ENCODE results near the gene ADGRA3. TPM values are rescaled to one million over a fixed set of nuclear protein-coding genes. Genes with fewer than 3 reads are reported as not detected.

ADGRA3 gene
- 10 to 100 TPM; 15.6 to 17.3 TPM for total RNA-seq

- H3K36me3 Mint-ChIP-seq = peaks cover 10 to 14% of the 10 kb centered on the region in 2 donors
- DNase-seq (ENCODE audit: low spot score in 2 of 2) (peak; percentile 44 to 56), ATAC-seq (peak; percentile 77 to 79)
- no peaks in the 10 kb centered on the region for H3K9me3 Mint-ChIP-seq
- peak within 1 kb of the TSS; percentile 86 to 97 for H3K27ac Mint-ChIP-seq
Measured at GRCh38 chr4:22515888-22516541, at the start of gene ADGRA3. Gene ADGRA3 (minus strand): TSS chr4:22516066. CDS start chr4:22515784, 282 bp downstream.

- no peak for DNase-seq (ENCODE audit: low spot score in 2 of 2)
- peaks cover 0 to 9% of the 10 kb centered on the region in 2 donors for H3K9me3 Mint-ChIP-seq
- no peak overlapping the region for H3K27ac Mint-ChIP-seq
- no peak for ATAC-seq
- H3K36me3 Mint-ChIP-seq = no peaks in the 10 kb centered on the region
Measured at GRCh38 chr4:22556495-22556894, 40.6 kb upstream of the ADGRA3 start.

DNA sequence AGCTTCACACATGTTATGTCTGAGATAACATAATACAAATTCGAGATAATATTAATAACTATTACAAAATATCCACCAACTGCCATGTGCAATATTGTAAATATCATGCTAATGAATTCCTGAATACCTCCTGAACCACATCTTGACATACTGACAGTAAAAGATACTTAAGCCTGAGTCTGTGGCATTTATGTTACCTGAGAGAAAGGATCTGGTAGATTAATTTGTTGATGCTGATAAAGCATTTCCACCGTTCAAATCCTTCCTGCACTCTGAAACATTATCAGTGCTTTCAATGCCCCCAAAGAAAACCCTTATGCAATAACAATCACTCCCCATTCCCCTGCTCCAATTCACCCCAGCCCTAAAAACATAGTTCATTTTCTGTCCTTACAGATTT, 38.8 kb upstream of the ADGRA3 start:
- H3K9me3 Mint-ChIP-seq = peaks cover 0 to 9% of the 10 kb centered on the region in 2 donors
- DNase-seq (ENCODE audit: low spot score in 2 of 2) (no peak), ATAC-seq (no peak)
- no peak overlapping the region for H3K27ac Mint-ChIP-seq
- no peaks in the 10 kb centered on the region for H3K36me3 Mint-ChIP-seq

DNA sequence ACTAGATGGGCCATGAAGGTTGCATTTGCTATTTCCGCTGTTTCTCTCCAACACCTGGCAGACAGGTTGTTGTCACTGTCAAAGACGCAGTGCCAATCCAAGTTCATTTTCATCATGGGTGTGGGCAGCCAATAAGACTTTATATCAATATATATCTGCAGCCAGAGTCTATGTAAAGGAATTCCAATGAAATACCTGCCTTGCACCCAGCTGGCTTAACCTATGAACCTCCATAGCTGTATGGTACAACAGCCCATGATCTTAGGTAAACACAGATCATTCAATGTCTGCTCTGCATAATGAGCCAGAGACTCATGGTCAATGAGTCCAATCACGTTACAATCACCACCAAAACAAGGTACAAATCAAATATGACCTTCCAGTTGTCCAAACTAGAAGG, 37.7 kb upstream of the ADGRA3 start:
- no peak overlapping the region for H3K27ac Mint-ChIP-seq
- no peaks in the 10 kb centered on the region for H3K36me3 Mint-ChIP-seq
- DNase-seq (ENCODE audit: low spot score in 2 of 2) (no peak), ATAC-seq (no peak)
- peaks cover 0 to 9% of the 10 kb centered on the region in 2 donors for H3K9me3 Mint-ChIP-seq

GRCh38 chr4:22552812-22553211, 36.9 kb upstream of the ADGRA3 start:
- Mint-ChIP-seq H3K9me3 (peaks cover 0 to 6% of the 10 kb centered on the region in 2 donors), H3K36me3 (no peaks in the 10 kb centered on the region), H3K27ac (no peak overlapping the region)
- ATAC-seq (no peak), DNase-seq (ENCODE audit: low spot score in 2 of 2) (no peak)

- DNase-seq (ENCODE audit: low spot score in 2 of 2) (no peak), ATAC-seq (peak in 1 of 2 donors; percentile 34)
- H3K27ac Mint-ChIP-seq = no peak overlapping the region
- H3K36me3 Mint-ChIP-seq = peaks cover 3 to 4% of the 10 kb centered on the region in 2 donors
- H3K9me3 Mint-ChIP-seq = peaks cover 5 to 7% of the 10 kb centered on the region in 2 donors
Measured at GRCh38 chr4:22551550-22551949, 35.7 kb upstream of the ADGRA3 start.

GRCh38 chr4:22546299-22546698, 30.4 kb upstream of the ADGRA3 start:
- ATAC-seq (no peak), DNase-seq (ENCODE audit: low spot score in 2 of 2) (no peak)
- peaks cover 13 to 18% of the 10 kb centered on the region in 2 donors for H3K36me3 Mint-ChIP-seq
- peaks cover 12 to 18% of the 10 kb centered on the region in 2 donors for H3K9me3 Mint-ChIP-seq
- H3K27ac Mint-ChIP-seq = no peak overlapping the region

- no peak for DNase-seq (ENCODE audit: low spot score in 2 of 2)
- Mint-ChIP-seq H3K27ac (no peak overlapping the region), H3K36me3 (peaks cover 7 to 8% of the 10 kb centered on the region in 2 donors), H3K9me3 (peaks cover 7 to 11% of the 10 kb centered on the region in 2 donors)
- no peak for ATAC-seq
Measured at GRCh38 chr4:22539251-22539650, 23.4 kb upstream of the ADGRA3 start.

- Mint-ChIP-seq H3K9me3 (peaks cover 8 to 18% of the 10 kb centered on the region in 2 donors), H3K36me3 (peaks cover 15 to 19% of the 10 kb centered on the region in 2 donors), H3K27ac (no peak overlapping the region)
- DNase-seq (ENCODE audit: low spot score in 2 of 2) (no peak), ATAC-seq (no peak)
Measured at GRCh38 chr4:22537864-22538263, 22.0 kb upstream of the ADGRA3 start.

DNA sequence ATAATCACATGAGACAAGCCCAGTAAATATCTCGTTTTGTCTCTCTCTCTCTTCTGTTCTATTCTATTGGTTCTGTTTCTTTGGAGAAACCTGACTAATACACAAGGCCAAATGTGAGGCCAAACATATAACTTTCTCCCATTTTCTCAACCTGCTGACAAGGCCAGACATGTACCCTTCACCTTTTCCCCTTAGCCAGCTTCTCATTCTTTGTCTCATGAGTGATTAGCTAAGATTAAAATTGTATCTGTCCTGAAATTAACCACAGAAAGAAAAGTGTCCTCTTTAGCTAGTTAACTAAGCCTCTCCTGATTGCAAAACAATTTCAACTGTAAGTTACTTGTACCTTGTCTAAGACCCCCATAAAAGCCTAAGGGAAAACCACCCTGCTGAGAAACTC, 18.5 kb upstream of the ADGRA3 start:
- Mint-ChIP-seq H3K36me3 (peaks cover 15 to 25% of the 10 kb centered on the region in 2 donors), H3K27ac (no peak overlapping the region), H3K9me3 (peaks cover 5 to 18% of the 10 kb centered on the region in 2 donors)
- ATAC-seq = no peak
- DNase-seq (ENCODE audit: low spot score in 2 of 2) = no peak

DNA sequence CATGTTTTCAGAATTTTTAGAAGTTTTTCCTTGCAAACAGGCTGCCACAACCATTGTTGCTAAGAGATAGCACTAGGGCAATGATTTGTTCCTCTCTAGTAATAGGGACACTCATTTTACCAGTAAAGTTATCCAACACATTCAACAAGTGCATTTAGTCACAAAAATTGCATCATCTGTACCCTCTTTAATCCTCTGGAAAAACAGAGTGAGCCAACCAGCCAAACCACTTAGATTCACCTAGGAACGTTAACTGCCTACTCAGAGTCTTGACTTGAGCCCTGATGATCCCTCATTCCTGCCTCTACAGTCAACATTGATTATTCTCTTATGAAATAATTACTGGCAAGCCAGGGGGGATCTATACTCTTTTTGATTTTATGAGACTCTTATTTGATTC, 17.0 kb upstream of the ADGRA3 start:
- DNase-seq (ENCODE audit: low spot score in 2 of 2) (no peak), ATAC-seq (no peak)
- Mint-ChIP-seq H3K36me3 (peaks cover 15 to 25% of the 10 kb centered on the region in 2 donors), H3K27ac (no peak overlapping the region), H3K9me3 (peaks cover 5 to 18% of the 10 kb centered on the region in 2 donors)

- Mint-ChIP-seq H3K9me3 (peaks cover 5 to 15% of the 10 kb centered on the region in 2 donors), H3K36me3 (peaks cover 15 to 25% of the 10 kb centered on the region in 2 donors), H3K27ac (no peak overlapping the region)
- ATAC-seq (no peak), DNase-seq (ENCODE audit: low spot score in 2 of 2) (no peak)
Measured at GRCh38 chr4:22532117-22532516, 16.3 kb upstream of the ADGRA3 start.

DNA sequence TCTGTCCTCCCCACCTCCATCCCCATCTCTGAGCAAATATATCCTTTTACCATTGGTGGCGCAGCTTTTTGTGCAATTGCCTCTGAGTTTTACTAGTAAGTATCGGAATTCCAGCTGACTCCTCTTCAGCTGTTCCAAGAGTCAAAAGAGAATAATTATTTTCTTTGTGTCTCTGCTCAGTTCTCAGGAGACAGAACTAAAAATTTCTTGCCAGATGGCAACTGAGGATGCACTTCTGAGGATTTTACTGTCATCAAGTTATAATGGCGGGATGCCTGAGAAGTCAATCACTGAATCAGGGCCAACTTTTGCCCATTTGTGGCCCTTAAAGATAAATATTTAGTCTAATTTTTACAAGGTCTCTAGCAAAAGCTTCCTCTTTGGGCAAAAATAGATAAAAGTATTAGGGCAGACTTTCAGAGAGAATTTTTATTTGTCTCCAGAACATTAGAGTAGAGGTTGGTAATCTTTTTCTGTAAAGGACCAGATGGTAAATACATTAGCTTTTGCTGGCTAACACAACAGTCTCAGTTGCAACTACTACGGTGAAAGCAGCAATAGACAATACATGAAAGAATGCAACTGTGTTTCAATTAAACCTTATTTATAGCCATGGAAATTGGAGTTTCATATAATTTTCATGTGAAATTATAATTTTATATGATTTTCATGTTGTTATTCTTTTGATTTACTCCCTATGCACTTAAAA, 15.6 kb upstream of the ADGRA3 start:
- no peak overlapping the region for H3K27ac Mint-ChIP-seq
- peaks cover 15 to 25% of the 10 kb centered on the region in 2 donors for H3K36me3 Mint-ChIP-seq
- peaks cover 5 to 13% of the 10 kb centered on the region in 2 donors for H3K9me3 Mint-ChIP-seq
- no peak for DNase-seq (ENCODE audit: low spot score in 2 of 2)
- no peak for ATAC-seq

DNA sequence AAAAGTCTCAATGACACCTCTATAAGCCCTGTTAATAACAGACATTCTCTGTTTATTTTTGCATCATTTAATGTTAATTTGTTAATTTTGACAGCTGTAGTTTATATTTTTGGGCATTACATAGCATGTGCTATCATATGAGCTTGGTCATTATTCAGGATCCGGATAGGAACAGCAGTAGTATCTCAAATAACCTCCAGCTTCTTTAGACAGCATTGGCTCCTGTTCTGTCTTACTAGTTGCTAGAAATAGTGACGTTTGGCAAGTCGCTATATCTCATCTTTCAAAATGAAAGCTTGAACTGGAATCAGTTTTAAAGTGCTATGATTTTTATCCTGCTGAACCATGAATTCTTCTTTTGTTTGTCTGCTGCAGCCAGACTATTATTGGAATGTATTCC, 9.0 kb upstream of the ADGRA3 start:
- Mint-ChIP-seq H3K36me3 (no peaks in the 10 kb centered on the region), H3K9me3 (no peaks in the 10 kb centered on the region), H3K27ac (no peak overlapping the region)
- ATAC-seq = no peak
- DNase-seq (ENCODE audit: low spot score in 2 of 2) = no peak

- no peak for ATAC-seq
- no peak overlapping the region for H3K27ac Mint-ChIP-seq
Measured at GRCh38 chr4:22522706-22523501, 7.0 kb upstream of the ADGRA3 start.

DNA sequence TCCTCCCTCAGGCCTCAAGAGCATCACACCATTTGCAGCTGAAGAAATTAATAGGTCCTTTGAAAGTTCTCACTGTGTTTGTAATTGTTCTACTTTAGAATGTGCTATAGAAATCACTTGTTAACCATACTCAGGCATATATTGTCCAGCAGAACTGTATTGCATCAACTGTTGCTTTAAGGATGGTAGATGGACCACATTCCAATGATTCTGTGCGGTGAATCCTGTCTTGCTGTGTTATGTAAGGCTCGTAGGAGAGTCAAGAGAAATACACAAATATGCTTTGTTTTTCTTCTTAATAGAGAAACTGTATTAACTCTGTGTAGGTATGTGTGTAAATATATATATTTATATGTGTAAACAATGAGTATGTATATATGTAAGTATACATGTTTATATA, 6.3 kb upstream of the ADGRA3 start:
- H3K9me3 Mint-ChIP-seq = no peaks in the 10 kb centered on the region
- no peak overlapping the region for H3K27ac Mint-ChIP-seq
- ATAC-seq = no peak
- H3K36me3 Mint-ChIP-seq = no peaks in the 10 kb centered on the region
- DNase-seq (ENCODE audit: low spot score in 2 of 2) = no peak

More at GRCh38 chr4:22522706-22523501, 7.0 kb upstream of the ADGRA3 start:
- Mint-ChIP-seq H3K9me3 (no peaks in the 10 kb centered on the region), H3K36me3 (no peaks in the 10 kb centered on the region)
- DNase-seq (ENCODE audit: low spot score in 2 of 2) = no peak

DNA sequence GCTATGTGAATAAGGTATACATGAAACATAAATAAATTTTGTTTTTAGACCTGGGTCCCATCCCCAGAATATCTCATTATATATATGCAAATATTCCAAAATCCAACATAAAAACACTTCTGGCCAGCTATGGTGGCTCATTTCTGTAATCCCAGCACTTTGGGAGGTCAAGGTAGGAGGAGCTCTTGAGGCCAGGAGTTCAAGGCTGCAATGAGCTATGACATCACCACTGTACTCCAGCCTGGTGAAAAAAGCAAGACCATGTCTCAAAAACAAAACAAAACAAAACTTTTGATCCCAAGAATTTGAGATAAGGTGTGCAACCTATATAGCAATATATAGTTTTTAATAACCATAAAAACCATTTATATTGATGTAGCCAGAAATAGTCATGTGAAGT, 5.4 kb upstream of the ADGRA3 start:
- DNase-seq (ENCODE audit: low spot score in 2 of 2) (no peak), ATAC-seq (no peak)
- Mint-ChIP-seq H3K27ac (no peak overlapping the region), H3K9me3 (no peaks in the 10 kb centered on the region), H3K36me3 (peaks cover 0 to 6% of the 10 kb centered on the region in 2 donors)
